ENCODE results near the gene HPN. TPM values are rescaled to one million over a fixed set of nuclear protein-coding genes. Genes with fewer than 3 reads are reported as not detected.

Gene HPN
- total and polyA plus RNA-seq, 2 donors (not counting 3 experiments of a cell fraction or from before 2014, with no cell fraction given), result 0.10 TPM; not detected in 1

DNA sequence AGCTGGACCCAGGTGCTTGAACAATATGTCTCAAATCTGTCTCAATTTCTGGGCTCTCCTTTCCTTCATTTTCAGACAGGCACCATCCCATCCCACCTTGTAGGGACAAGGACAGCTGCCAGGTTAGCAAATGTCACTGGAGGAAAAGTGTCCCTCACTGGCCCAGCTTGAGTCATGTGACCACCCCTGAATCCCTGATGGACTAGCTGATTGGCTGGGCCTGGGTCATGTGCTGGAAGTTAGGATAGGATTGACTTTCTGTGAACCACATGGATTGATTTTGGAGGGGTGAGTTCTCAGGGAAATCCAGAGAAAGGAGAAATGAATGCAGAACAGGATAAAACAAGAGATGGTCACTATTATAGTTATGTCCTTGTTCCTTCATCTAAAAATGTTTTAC lies 45.9 kb downstream of the HPN start:
- no peaks in the 10 kb centered on the region for H3K4me1 ChIP-seq (ENCODE audit: control insufficient read depth, extremely low read depth, insufficient read depth, low read length)
- intact Hi-C loops (cut with micrococcal nuclease) (no loop called here), dilution Hi-C loops (cut with MboI; ENCODE audit: extremely low pct_ligation_motif_present, low sequenced_read_pairs) (no loop called here)
- no peaks in the 10 kb centered on the region for H3K9me1 ChIP-seq (replicated peaks; ENCODE audit: control insufficient read depth, extremely low read depth, insufficient read depth, low read length)
- ChIA-PET CTCF (interaction anchor here (1.1 to 2.9 kb wide), 4 partner anchors 18 to 448 kb away, joined by 3 to 15 read pairs (median 10); no protein-coding TSS in a partner anchor), POLR2A (no interaction called here)
- no peaks in the 10 kb centered on the region for H3K79me2 ChIP-seq (ENCODE audit: control insufficient read depth, insufficient read depth, low read length)
- BruUV-seq (replicated peaks), result no TSS peak
- no peak for TF ChIP-seq POLR2AphosphoS5 (IDR thresholded peaks at IDR 0.05; ENCODE audit: insufficient read depth, low read depth, low read length)
- TF ChIP-seq POLR2A (IDR thresholded peaks at IDR 0.05; ENCODE audit: low read depth, low read length), result no peak
- TF ChIP-seq MYC (IDR thresholded peaks at IDR 0.05; ENCODE audit: low read depth, low read length), result no peak
- TF ChIP-seq EZH2 (IDR thresholded peaks at IDR 0.05; ENCODE audit: borderline replicate concordance, low read depth, low read length, severe bottlenecking), result no peak
- TF ChIP-seq GATA2 (IDR thresholded peaks at IDR 0.05; ENCODE audit: insufficient read depth, insufficient read length, low read depth, low read length), result no peak
- TF ChIP-seq, protein P1, sequence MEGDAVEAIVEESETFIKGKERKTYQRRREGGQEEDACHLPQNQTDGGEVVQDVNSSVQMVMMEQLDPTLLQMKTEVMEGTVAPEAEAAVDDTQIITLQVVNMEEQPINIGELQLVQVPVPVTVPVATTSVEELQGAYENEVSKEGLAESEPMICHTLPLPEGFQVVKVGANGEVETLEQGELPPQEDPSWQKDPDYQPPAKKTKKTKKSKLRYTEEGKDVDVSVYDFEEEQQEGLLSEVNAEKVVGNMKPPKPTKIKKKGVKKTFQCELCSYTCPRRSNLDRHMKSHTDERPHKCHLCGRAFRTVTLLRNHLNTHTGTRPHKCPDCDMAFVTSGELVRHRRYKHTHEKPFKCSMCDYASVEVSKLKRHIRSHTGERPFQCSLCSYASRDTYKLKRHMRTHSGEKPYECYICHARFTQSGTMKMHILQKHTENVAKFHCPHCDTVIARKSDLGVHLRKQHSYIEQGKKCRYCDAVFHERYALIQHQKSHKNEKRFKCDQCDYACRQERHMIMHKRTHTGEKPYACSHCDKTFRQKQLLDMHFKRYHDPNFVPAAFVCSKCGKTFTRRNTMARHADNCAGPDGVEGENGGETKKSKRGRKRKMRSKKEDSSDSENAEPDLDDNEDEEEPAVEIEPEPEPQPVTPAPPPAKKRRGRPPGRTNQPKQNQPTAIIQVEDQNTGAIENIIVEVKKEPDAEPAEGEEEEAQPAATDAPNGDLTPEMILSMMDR (IDR thresholded peaks at IDR 0.05; ENCODE audit: extremely low read depth in 1 of 2, insufficient read depth in 1 of 2, low read depth in 1 of 2, low read length in 2 of 2), result no peak
- TF ChIP-seq, protein P2, sequence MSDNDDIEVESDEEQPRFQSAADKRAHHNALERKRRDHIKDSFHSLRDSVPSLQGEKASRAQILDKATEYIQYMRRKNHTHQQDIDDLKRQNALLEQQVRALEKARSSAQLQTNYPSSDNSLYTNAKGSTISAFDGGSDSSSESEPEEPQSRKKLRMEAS (IDR thresholded peaks at IDR 0.05; ENCODE audit: insufficient read depth, insufficient read length), result no peak
- no peak for TF ChIP-seq JUN (IDR thresholded peaks at IDR 0.05; ENCODE audit: borderline replicate concordance, insufficient read depth, insufficient read length, low read depth)
- TF ChIP-seq FOS (IDR thresholded peaks at IDR 0.05; ENCODE audit: borderline replicate concordance, insufficient read depth, low read length), result no peak
- DNase-seq (ENCODE audit: low read depth, low spot score) (no peak), FAIRE-seq (no peak)
- no peaks in the 10 kb centered on the region for H4K20me1 ChIP-seq (replicated peaks; ENCODE audit: control insufficient read depth, extremely low read depth, insufficient read depth, low read length)
- no peak overlapping the region for H3K4me3 ChIP-seq (replicated peaks in 1 of 3; ENCODE audit: insufficient read depth in 1 of 3, low read depth in 1 of 3, low read length in 3 of 3)
- no peak overlapping the region for H2AFZ ChIP-seq (ENCODE audit: low read depth, low read length)
- no peaks in the 10 kb centered on the region for H3K36me3 ChIP-seq (ENCODE audit: control insufficient read depth in 2 of 2, extremely low read depth in 1 of 2, insufficient read depth in 2 of 2, low read length in 2 of 2)
- H3K4me2 ChIP-seq (ENCODE audit: insufficient read depth, low read length), result no peak overlapping the region
- H3K27me3 ChIP-seq (ENCODE audit: control insufficient read depth in 2 of 2, insufficient read depth in 2 of 2, low read length in 2 of 2), result peaks cover 1 to 2% of the 10 kb centered on the region in 2 experiments
- H3K9ac ChIP-seq (replicated peaks; ENCODE audit: extremely low read depth, insufficient read depth, low read length), result no peak overlapping the region
- H3K9me3 ChIP-seq (replicated peaks; ENCODE audit: control insufficient read depth, insufficient read depth, low read length), result no peaks in the 10 kb centered on the region
- H3K27ac ChIP-seq (ENCODE audit: insufficient read depth, low read depth, low read length), result no peak overlapping the region
